Fibroblast of peridontal ligament (primary cell): Measurements from ENCODE around the gene KLC4.
A peak's percentile ranks its signal among the peaks of the same experiment; 100 is the strongest.
"Not testable (repeated sequence)": the region's sequence is repeated elsewhere in the genome, so short reads cannot be mapped to it uniquely, and the experiment has no call there.

Source experiments
- DNase-seq: peaks from one replicate; pipeline ENCODE4 v3.0.0-alpha.2; 2010; ENCODE audit errors: extremely low read depth

KLC4 gene

GRCh38 chr6:43036712-43037111, 22.7 kb upstream of the KLC4 start:
- no peak for DNase-seq

DNA sequence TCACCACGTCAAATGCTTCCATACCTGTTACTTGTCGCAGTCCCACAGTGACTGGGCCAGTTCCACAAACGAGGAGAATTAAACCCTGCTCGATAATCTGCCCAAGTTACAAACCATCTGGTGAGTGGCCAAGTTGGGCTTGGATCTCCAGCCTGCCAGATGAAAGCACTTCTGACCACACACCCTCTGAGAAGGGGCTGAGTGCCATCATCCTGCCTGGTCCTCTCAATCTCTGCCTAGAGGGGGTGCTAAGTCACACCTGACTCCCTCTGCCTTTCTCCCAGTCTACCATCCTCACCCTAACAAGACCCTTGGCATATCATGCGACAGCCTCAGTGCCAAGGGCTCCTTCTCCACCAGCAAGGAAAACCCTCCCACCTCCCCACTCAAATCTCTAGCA, 22.2 kb upstream of the KLC4 start:
- peak; percentile 23 for DNase-seq

GRCh38 chr6:43037706-43038105, 21.7 kb upstream of the KLC4 start:
- DNase-seq, result no peak

GRCh38 chr6:43038727-43039126, 20.7 kb upstream of the KLC4 start:
- DNase-seq, result no peak

DNA sequence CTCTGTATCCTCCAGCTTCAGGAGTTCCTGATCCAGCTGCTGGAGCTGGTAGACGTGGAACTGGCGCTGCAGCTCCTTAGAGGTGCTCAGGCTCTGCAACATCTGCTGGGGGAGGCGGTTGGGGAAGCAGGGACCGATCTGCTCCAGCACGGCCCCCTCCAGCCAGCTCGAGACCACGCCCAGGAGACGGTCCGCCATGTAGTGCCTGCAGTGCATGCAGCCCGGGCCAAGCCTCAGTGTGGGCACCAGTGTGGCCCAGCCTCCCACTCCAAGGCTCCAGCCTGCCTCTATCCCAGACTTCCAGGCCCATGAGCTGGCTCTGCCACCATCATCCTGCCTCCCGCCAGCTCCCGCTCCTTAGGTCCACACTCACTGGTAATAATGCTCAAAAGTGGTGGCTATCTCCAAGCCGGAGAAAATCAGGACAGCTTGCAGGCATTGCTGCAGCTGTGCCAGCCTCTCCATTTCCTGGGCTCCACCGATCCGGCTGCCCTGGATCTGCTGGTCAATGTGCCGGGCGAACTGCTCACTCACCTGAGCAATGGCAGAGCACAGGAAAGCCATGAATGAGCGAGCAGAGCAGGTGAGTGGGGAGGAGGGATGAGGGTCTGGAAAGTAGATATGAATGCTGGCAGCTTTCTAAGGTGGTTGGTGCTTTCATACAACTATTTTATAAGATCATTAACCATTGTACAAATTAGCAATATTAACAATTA, 18.7 kb upstream of the KLC4 start:
- no peak for DNase-seq

DNA sequence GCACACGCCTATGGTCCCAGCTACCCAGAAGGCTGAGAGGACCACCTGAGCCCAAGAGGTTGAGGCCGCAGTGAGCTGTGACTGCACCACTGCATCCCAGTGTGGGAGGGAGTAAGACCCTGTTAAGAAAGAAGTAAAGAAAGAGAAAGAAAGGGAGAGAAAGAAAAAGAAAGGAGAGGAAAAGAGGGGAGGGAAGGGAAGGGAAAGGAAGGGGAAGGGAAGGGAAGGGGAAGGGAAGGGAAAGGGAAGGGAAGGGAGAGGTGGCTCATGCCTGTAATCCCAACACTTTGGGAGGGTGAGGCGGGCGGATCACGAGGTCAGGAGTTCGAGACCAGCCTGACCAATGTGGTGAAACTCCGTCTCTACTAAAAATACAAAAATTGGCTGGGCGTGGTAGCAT, 18.0 kb upstream of the KLC4 start:
- DNase-seq, result not testable (repeated sequence)

DNA sequence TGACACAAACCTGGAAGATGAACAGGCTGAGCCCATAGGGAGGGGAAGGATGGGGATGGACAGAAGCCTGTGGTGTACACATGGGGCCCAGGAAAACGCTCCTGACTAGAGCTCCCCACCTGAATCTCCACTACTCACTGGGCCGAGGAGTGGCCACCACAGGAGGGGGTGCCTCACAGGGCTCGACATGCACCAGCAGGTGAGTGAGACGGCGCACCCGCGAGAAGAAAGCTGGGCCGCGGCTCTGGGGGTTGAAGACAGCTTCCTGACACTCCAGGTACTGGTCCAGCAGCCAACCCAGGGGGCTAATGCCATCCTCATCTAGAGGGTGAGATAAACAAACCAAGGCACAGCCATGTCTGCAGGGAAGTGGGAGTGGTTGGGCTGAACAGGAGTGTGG, 16.1 kb upstream of the KLC4 start:
- no peak for DNase-seq

DNA sequence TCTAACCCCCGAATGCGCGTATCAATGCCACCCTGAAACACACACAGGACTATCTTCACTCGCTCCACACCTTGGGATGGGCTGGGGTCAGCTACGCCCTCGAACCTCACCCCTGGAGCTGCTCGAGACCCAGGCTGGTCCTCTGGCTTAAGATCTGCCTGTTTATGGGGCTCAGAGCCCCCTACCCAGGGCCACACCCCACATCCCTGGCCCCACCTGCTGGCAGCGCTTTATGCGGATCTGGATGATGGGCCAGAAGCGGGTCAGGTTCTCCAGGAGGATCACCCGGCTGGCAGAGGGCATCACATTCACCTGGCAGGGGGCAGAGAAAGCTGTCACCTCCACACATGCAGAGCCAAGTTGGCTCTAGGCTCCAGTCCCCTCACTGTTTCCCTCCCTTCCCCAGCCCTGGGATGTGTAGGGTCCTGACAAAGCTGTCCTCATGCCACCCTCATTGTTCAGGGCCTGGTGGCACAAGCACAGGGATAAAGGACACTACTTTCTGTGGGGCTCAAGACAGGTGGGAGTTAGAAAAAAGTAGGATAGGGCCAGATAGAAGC, 14.0 kb upstream of the KLC4 start:
- no peak for DNase-seq

- DNase-seq, result no peak
These were observed 11.4 kb upstream of the KLC4 start for GRCh38 chr6:43047998-43048397.

GRCh38 chr6:43050981-43051380, 8.4 kb upstream of the KLC4 start:
- DNase-seq, result no peak

GRCh38 chr6:43052225-43052841, 7.1 kb upstream of the KLC4 start:
- no peak for DNase-seq

GRCh38 chr6:43052842-43053544, 6.4 kb upstream of the KLC4 start:
- peak; percentile 34 for DNase-seq

DNA sequence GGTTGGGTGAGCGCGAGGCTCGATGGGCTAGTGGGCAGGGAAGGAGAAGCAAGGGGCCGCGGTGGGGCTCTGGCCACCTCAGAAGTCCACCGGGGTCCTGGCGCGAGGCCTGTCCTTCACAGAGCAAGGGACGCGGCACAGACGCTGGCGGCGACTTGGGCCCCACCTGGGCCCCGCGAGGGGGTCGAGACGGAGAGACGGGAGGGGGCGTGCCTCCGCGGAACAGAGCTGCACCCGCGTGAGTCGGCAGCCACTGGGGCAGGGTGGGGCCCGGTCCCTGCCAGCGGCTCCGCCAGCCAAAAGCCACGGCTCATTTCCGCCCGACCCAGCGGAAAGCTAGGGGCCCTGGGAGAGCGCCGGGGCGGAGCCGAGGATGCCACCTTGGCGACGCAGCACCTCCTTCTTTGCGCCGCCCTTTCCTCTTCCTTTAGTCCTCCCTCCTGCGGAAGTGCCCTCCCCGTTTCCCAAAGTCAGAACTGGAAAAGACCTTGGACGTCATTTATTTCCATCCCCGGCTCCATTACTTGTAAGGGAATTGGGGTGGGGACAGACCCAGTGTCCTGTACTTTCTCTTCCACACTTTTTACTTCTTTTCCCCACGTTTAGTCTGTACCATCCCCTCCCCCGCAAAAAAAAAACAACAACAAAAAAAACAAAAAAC, 5.8 kb upstream of the KLC4 start, which contains the start of gene CUL7:
TSS of gene CUL7 (minus strand) at position 307 of the 661 bp plus-strand sequence. CDS start 1,063 bp downstream, outside the sequence.
- DNase-seq, result peak; percentile 94

DNA sequence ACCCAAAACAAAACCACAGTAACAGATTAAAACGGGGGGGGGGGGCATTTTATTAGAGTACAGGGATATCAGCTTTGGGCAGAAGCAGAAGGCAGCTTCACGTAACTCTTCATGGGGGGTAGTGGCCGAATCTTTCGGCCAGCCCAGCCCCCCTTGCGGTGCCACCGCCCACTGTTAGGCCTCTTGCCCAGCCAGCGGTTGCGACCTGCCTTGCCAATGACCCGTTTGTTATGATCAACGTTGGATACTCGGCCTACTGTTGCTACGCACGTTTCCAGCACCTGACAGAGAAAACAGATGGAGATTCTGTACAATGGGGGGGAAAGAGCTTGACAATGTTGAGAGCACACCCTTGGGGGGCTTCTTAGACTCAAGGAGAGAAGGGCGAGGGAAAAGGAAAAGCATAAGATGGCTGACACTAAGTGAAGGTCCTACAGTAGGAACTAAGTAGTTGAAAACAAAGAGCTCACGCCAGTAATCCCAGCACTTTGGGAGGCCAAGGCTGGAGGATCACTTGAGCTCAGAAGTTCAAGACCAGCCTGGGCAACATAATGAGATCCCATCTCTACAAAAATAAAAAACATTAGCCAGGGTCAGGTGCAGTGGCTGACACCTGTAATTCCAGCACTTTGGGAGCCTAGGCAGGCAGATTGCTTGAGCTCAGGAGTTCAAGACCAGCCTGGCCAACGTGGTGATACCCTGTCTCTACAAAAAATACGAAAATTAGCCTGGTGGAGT, 5.1 kb upstream of the KLC4 start:
- peak; percentile 33 for DNase-seq

- DNase-seq, result no peak
These were observed 3.5 kb upstream of the KLC4 start for GRCh38 chr6:43055966-43056365.

DNA sequence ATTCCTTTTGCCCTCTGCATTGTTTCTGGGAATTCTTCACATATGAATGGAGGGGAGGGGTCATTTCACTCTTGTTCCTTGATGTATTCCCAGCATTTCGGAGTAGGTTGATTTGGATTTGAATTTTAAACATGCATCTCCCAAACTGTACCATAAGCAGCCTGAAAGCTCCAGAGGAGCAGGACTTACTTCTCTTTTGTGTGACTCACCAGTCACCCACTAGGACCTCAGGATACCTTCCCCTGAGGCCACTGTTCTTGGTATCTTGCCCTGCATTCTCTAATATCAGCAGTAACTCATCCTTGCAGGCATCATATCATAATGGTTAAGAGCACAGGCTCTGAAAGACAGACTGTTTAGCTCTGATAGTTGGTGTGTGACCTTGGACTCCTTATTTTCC, 900 bp upstream of the KLC4 start:
- DNase-seq, result no peak

GRCh38 chr6:43060034-43060754, 763 bp downstream of the KLC4 start:
- peak; percentile 3 for DNase-seq

GRCh38 chr6:43060755-43061633, 1.6 kb downstream of the KLC4 start:
- DNase-seq, result no peak

GRCh38 chr6:43061861-43062260, 2.4 kb downstream of the KLC4 start:
- DNase-seq, result no peak

- DNase-seq, result no peak
These were observed 3.4 kb downstream of the KLC4 start for GRCh38 chr6:43062818-43063217.
